ENCODE data around the gene LBX2.

Gene LBX2

DNA sequence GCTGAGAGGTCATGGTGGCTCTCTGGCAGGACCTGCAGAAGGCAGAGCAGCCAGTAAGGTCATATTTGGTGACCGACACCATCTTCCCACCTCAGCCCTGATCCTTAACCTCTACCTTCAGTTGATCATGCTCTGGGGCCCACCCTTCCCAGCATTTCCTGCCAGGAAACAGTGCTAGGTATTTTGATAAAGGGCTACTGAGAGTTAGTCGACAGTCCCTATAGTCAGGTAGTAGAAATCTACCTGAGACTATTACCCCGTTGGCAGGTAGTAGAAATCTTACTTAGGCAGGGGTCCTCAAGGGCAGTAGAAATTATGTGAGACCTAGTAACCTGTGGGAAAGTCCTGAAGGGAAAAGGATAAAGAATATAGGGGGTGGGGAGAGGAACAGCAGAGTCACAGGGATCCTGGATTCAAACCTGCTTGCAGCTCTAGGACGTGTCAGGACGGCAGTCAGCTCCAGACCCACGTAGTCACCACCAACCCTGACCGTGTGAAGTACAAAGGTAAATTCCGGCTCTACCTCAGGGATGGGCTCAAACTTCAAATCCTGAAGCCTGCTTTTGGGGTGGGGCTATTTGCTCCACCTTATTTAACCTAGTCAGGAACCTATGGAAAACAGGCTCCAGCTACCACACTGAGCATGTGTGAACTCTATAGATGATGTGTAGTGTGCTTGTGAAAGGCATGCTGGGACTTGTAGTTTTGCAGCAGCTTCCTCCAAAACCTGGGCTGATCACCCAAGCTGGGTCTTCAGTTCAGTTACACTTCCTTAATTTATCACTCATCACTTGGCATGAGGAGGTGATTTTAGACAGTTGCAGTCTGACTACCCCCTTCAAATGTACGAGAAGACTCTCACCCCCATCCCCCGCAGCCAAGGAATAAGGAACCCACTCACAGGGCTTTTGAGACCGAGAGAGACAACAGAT lies 26.6 kb upstream of the LBX2 start, which contains the start of gene DQX1:
Gene DQX1, minus strand, starts transcription at position 515 of the 932 bp plus-strand sequence. Its CDS starts 502 bp downstream, at position 13.
- DNase-seq (ENCODE audit: low read depth, low spot score): no peak

- DNase-seq (ENCODE audit: low read depth, low spot score): no peak
Observed at GRCh38 chr2:74524955-74525716, 25.7 kb upstream of the LBX2 start.

GRCh38 chr2:74524005-74524404 lies 24.6 kb upstream of the LBX2 start:
- no peak for DNase-seq (ENCODE audit: low read depth, low spot score)

GRCh38 chr2:74522516-74522915 lies 23.1 kb upstream of the LBX2 start:
- DNase-seq (ENCODE audit: low read depth, low spot score): no peak

DNA sequence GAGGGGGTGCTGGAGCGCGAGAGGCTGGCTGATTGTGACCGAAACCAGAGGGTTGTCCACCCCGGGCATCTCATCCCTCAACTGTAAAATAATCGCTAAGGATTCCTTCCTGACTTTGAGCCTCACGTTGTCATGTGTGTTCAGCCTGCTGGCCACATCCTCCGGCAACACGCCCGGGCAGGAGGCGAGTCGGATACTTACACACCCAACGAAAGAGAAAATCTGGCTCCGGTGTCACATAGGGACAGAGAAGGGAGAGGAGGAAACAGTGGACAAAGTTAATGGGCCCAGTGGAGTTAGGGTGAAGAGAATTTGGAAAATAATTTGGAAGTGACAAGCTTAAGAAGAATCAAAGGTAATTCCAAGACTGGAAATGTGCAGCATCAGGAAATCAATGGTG lies 17.2 kb upstream of the LBX2 start:
- no peak for DNase-seq (ENCODE audit: low read depth, low spot score)

GRCh38 chr2:74515981-74516633 lies 16.7 kb upstream of the LBX2 start:
- DNase-seq (ENCODE audit: low read depth, low spot score): no peak

DNA sequence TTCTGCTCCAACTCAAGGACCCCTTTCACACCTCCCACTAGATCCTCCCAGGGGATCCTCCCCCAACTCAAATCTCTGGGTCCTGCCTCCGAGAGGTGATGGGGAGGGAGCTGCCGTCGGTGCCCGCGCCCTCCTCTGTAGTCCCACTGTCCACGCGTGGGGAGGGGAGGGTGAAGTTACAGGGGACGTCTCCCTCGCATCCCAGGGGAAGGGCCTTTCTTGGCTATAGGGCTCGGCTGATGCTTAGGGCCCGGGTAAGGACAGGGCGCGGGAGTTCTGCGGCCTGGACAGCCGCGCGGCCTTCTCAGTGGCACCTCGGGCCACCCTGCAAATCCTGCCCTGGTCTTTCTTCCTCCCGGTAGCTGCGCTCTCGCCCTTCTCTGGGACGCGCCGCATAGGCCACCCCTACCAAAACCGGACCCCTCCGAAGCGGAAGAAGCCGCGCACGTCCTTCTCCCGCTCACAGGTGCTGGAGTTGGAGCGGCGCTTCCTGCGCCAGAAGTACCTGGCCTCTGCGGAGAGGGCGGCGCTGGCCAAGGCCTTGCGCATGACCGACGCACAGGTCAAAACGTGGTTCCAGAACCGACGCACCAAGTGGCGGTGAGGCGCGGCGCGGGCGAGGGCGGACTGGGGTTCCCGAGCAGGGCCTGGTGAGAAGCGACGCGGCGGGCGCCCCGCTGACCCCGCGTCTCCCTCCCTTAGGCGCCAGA lies 16.0 kb upstream of the LBX2 start:
- no peak for DNase-seq (ENCODE audit: low read depth, low spot score)

DNA sequence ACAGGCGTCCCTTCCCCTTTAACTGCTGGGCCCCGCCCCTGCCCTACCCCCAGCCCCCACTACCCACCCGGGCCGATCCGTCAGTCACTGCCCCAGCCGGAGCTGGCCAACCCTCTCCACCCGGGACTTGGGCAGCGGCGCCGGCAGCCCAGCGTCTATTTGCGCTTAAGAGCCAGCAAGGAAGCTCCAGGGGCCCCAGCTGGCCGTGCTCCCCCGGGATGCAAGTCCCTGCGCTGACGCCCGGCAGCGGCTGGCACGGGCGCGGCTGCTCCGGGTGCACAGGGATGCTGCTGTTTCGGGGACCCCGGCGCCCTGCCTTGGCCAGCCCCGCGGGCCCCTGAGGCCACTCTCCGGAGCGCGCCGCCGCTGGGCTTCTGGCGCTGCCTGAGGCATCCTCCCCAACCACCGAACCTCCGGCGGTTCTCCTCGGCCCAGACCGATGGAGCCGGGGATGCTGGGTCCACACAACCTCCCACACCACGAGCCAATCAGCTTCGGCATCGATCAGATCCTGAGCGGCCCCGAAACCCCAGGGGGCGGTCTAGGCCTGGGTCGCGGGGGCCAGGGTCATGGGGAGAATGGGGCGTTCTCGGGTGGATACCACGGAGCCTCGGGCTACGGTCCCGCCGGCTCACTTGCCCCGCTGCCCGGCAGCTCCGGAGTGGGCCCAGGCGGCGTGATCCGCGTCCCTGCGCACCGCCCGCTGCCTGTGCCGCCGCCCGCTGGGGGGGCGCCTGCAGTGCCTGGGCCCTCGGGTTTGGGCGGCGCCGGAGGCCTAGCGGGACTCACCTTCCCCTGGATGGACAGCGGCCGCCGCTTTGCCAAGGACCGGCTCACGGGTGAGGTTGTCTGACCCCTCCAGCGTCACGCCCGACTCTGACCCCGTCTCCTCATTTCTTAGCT lies 15.2 kb upstream of the LBX2 start, which contains the start of gene TLX2:
Gene TLX2, plus strand, starts transcription at position 83 of the 903 bp plus-strand sequence. Its CDS starts 357 bp downstream, at position 440.
- DNase-seq (ENCODE audit: low read depth, low spot score): no peak

GRCh38 chr2:74513605-74514367 lies 14.4 kb upstream of the LBX2 start:
- no peak for DNase-seq (ENCODE audit: low read depth, low spot score)

DNA sequence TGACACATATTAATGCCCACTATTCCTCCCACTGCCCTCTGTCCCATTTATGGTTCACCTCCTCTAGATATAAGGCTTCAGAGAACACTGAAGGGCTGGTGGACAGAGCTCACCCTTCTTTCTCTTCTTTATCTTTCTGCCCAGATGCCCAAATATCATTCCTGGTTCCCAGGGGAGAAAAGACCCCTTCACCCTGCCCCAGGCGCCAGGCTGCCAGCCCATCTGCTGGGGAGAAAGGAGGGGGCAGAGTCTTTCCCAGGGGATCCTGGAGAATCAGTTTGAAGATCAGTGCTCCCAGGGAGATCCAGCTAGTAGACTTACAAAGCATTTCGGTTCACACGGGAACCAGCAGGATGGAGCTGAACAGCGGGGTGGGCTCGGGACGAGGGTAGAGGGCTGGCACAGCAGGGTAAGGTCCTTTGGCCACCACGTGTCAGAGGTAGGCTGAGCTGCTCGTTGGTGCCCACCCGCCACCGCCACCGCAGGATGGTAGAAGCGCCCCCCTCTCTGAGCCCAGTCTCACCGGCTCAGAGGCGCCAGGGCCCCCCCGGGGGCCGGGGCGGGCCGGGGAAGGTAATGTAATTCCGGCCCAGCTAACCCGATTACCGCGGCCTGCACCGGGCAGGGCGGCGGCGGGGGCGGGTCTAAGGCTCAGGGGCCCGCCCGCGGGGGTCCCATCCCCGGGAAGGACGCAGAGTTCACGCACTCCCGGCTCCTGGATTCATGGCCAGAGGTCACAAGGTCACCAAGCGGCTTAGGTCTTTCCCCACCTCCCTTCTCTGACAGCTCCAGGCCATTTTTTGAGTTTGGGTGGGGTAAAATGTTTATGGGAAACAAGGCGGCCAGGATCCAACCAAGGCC lies 13.6 kb upstream of the LBX2 start:
- DNase-seq (ENCODE audit: low read depth, low spot score): no peak

GRCh38 chr2:74511104-74511989 lies 11.9 kb upstream of the LBX2 start:
- DNase-seq (ENCODE audit: low read depth, low spot score): no peak

GRCh38 chr2:74510272-74510671 lies 10.9 kb upstream of the LBX2 start:
- DNase-seq (ENCODE audit: low read depth, low spot score): no peak

DNA sequence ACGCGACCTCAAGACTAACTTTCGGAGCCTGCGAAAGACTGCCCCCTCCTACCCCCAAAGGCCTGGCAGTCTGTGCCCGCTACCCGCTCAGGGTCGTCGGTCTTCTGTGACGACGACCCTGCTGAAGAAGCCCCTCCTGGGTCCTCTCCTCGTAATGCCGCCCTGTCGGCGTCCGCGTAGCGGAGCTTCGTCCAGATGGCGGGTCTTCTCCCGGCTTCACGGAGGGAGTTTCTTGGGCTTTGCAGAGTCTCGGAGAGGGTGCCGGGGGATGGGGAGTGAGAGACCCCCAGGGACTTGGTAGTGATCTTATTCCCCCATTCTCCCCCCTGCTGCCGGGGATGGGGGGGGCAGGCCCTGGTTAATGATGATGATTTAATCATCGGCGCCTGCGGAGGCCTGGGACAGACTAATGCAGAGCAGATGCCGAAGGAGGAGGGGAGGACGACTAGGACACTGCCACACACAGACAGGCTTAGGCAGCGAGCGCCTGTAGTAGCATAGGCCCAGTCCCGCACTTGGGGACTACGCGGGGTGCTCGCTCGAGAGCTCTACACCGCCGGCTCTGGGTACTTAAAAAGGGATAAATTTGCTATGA lies 8.6 kb upstream of the LBX2 start:
- no peak for DNase-seq (ENCODE audit: low read depth, low spot score)

DNA sequence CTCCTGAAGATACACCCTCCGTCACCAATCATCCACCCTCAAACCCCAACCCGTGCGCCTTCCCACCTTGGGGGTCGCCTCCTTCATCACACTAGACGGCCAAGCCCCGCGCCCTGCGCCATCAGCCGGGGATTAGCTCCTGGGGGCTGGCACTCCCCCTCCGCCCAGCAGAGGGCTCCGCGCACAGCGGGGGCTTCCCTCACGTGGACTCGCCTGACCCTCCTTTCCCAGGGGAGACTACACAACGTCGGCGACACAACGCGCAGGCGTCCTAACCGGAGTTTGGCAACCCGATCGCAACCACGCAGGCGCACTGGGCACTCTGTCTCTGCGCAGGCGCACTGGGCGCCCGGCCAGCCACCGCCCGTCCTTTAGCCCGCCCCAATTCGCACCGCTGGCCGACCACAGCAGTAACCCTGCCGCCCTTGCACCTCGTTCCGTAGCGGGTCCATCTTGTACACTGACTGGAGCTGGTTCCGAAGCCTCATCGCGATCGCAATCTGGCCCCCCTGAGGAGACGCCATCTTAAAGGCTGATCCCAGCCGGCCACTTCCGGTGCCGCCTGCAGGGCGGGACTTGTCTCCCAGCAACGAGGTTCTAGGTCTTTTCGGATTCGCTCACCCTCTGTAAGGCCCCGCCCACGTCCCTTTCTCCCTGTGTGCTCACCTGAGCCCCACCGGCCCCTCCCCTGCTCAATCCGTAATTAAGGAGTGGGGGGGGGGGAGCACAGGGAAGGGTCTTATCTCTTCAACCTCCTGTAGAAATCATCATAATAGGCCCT lies 7.9 kb upstream of the LBX2 start, which contains the start of gene PCGF1:
Gene PCGF1, minus strand, starts transcription at position 551 of the 781 bp plus-strand sequence. Its CDS starts 27 bp downstream, at position 524.
- peak; percentile 96 for DNase-seq (ENCODE audit: low read depth, low spot score)

DNA sequence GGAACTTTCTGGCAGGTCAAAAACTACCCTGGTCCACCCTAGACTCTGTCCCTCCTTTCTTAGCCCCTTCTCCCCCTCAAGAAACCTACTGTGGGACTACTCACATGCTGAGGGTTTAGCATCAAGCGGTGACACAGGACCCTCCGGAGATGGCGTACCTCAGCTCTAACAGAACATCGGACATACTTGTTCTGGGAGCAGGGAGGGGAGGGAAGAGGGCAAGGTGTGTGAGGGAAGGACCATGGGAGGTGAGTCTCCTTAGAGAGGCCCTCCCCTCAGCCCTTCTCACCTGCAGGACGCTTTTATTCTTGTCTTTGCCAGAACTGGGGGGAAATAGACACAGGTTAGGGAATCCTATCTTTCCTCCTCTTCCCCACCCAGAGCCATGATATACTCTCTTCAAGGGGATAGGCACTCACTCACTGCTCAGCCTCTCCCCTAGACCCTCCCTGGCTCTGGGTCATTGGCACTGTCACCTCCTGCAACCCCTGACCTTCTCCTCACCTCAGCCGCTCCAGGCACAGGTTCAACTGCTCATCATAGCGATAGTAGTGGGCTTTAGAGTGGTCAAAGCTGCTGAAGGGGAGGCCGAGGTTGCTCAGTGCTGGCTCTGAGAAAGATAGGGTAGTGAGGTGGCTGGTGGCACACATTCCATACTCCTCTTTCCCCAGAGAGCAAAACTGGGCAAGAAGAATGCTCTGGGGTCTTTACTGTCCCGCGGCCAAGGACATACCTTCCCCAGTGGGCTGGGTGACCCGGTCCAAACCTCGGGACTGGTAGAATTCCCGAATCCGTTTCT lies 6.2 kb upstream of the LBX2 start:
- DNase-seq (ENCODE audit: low read depth, low spot score): no peak
